PC-3 (cell line): ENCODE data around the gene BICRA.

Source experiments
- EZH2 ChIP-seq: fragments of 300-600 bp; sonication (generic); IDR thresholded peaks from one replicate; pipeline ENCODE4 v1.6.1; 2017; ENCODE audit warnings: antibody characterized with exemption, mild to moderate bottlenecking, low read length; ENCODE audit not compliant: unreplicated experiment
- EZH2phosphoT487 ChIP-seq: fragments of 300-600 bp; sonication (generic); IDR thresholded peaks from 2 replicates; pipeline ENCODE4 v1.6.1; 2018; ENCODE audit warnings: mild to moderate bottlenecking, antibody characterized with exemption, low read length, borderline replicate concordance
- TF ChIP-seq, protein P1 (sequence below): fragments of 300-600 bp; sonication (generic); conservative IDR thresholded peaks from 2 replicates; pipeline ENCODE4 v1.5.1; 2017; ENCODE audit warnings: antibody characterized with exemption, low read depth, mild to moderate bottlenecking, low read length

DNA sequence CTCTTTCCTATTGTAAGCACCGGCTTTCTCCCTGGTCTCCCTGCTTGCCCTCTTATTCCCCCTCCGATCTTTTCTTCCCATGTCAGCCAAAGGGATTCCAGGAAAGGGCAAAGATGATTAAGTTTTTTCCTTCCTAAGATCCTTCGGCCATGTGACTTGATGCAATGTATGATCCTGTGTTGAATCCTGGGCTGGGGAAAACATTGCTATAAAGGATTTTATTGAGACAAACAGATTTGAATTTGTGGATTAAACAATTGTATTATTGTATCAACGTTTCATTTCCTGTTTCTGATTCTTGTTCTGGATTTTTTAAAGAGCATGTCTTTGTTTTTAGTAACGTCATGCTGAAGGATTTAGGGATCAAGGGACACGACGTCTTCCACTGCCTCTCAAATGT lies 19.1 kb upstream of the BICRA start:
- TF ChIP-seq EZH2phosphoT487 = no peak
- TF ChIP-seq, protein P1, sequence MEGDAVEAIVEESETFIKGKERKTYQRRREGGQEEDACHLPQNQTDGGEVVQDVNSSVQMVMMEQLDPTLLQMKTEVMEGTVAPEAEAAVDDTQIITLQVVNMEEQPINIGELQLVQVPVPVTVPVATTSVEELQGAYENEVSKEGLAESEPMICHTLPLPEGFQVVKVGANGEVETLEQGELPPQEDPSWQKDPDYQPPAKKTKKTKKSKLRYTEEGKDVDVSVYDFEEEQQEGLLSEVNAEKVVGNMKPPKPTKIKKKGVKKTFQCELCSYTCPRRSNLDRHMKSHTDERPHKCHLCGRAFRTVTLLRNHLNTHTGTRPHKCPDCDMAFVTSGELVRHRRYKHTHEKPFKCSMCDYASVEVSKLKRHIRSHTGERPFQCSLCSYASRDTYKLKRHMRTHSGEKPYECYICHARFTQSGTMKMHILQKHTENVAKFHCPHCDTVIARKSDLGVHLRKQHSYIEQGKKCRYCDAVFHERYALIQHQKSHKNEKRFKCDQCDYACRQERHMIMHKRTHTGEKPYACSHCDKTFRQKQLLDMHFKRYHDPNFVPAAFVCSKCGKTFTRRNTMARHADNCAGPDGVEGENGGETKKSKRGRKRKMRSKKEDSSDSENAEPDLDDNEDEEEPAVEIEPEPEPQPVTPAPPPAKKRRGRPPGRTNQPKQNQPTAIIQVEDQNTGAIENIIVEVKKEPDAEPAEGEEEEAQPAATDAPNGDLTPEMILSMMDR = no peak
- no peak for TF ChIP-seq EZH2
